Posterior cingulate gyrus (tissue), 11 donors: ENCODE results near the gene CDK5RAP2.
"Not testable (repeated sequence)": the region's sequence is repeated elsewhere in the genome, so short reads cannot be mapped to it uniquely, and the experiment has no call there.

Experiments
- DNase-seq, 10 donors: peaks; one replicate each; pipeline versions ENCODE4 v3.0.0 to v3.0.0-alpha.2; 2020 to 2021; ENCODE audit warnings: mixed read lengths in 3 of 10
- intact Hi-C: fragments of 100-400 bp; cut with DNase I; formaldehyde crosslinking; loops from one replicate; pipeline ENCODE4 v1.15.1; 2023

Gene CDK5RAP2

DNA sequence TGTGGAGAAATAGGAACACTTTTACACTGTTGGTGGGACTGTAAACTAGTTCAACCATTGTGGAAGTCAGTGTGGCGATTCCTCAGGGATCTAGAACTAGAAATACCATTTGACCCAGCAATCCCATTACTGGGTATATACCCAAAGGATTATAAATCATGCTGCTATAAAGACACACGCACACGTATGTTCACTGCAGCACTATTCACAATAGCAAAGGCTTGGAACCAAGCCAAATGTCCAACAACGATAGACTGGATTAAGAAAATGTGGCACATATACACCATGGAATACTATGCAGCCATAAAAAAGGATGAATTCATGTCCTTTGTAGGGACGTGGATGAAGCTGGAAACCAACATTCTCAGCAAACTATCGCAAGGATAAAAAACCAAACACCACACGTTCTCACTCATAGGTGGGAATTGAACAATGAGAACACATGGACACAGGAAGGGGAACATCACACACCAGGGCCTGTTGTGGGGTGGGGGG is 27.7 kb downstream of the CDK5RAP2 start:
- DNase-seq, intact Hi-C loops: not testable (repeated sequence)

DNA sequence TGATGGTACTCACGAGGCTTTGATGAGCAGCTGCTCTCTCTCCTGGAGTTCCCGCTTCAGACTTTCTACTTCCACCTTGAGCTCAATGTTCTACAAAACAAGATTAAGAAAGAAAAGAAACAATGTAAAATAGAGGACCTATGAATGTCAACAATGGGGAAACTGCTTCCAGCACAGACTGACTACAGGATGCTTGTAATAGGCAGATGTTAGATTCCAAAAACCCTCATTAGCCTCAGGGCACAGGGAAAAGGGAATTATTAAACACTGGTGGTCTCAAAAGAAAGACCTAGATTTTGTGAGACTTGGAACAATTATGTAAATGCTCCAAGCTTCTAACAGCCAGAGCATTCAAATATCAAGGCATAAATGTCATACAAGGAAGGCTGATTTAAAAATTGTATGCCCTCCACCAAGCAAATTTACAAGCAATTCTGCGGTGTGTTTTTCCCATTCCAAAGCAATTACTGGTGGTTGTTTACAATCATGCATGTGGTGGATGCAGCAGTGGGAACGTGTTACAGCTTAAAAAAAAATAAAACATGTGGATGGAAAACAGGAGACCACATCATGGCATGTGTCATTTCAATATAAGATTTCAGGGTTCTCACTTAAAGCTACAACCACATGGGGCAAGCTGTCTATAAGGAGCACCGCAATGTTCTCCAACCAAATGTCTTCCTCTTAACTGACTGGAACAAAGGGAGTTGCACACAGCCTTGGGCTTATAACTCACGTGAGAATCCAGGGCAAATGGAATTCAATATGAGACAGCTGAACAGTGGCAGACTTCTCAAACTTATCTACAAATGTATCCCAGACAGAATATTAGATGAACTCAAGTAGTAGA is 34.0 kb downstream of the CDK5RAP2 start:
- DNase-seq, result no peak
- intact Hi-C loops, result no loop called here

DNA sequence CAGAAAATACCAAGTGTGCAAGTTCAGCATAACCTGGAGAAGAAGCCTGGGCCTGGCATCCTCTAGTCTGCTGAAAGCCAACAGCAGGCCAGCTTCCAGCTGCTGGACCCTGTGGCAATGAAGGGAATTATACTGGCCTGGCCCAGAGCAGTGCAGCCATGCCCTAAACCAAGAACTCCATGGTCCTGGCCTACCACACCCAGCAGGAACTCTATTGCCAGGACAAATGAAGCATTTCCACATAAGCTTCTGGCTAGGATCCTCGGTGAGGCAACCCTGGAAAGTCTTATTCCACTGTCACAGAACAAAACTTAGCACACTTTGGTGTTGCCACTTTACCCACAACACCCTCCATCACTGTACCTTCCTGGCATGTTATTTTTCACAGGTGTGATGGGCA is 35.5 kb downstream of the CDK5RAP2 start:
- intact Hi-C loops, result no loop called here
- DNase-seq, result no peak

DNA sequence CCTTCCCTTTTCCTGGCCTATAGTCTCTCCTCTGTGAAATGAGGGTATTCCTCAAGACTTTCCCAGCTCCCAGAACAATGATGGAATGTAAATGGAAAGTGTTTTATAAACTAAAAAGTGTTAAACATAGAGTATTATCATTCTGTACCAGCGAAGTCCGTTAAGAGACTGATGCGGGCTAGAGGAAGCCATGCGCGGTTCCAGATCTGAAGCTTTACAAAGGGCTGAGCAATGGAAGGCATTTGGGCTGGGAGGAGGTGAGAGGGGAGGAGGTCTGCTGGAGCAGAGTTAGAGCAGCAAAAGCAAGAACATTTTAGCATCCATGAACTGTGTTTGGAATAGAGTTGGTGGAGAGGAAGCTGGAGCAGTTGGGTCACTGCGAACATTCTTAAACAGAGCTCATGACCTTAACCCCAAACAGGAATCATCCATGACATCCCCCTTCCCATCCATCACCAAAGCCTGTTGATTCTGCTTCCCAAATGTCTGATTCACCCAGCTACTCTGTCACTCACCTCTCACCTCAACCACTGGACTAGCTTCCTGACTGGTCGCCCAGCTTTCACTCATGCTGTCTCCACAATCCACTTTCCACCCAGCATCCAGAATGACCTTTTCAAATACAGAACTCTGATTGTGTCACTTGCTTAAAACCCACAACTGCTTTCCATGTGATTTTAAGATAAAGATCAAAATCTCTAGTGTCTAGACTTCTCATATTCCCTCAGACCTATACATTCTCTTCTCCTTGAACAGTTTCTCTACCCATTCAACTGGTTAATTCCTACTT is 37.1 kb downstream of the CDK5RAP2 start:
- intact Hi-C loops, result no loop called here
- DNase-seq, result no peak

DNA sequence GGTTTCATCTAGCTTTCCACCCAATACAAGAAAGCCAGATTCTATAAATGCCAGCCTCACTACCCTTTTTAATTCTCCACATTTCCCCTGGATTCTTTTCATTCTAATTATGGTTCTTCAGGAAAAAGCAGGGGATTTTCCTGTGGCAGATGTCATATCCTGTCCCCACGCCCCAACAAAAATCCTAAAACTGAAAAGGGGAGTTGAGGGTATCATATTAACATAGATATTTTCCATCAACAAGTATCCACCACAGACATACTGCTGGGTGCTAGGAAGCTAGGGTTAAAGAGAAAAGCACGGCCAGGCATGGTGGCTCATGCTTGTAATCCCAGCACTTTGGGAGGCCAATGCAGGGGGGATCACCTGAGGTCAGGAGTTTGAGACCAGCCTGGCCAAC is 38.0 kb downstream of the CDK5RAP2 start:
- intact Hi-C loops, result no loop called here

DNA sequence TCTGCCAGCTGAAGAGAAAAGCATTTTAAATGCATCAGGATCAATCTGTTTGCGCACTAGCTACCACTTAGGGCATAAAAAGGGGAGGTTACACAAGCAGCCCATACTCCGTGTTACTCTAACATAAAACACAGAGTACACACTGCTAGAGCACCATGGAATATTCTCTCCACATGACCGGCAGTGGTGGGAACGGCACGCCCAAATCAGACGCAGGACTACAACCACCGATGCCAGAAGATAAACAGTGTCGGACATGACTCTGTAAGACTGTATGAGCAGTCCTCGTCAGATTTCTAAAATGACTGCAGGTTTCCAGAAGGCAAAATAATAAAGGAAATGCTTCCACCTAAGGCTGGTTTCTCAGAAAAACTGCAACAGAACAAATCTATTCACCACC is 40.0 kb downstream of the CDK5RAP2 start:
- intact Hi-C loops, result no loop called here
- no peak for DNase-seq

More for the DNA sequence above, 38.0 kb downstream of the CDK5RAP2 start:
- no peak for DNase-seq

DNA sequence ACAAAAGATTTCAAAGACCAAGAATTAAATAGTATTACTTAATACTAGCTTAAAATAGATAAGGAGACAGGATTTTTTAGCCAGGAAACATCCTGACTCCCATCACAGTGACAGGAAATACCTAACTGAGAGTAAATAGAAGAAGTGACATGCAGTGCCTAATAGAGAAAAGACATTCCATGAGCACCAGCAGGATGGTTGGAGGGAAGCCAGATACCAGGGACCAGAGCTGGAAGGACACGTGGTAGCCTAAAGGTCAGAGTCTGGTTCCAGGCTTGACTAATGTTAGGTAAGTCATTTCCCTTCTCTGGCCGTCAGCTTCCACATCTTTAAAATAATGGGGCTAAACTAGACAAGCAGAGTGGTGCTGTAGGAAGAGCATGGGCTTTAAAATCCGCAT is 41.6 kb downstream of the CDK5RAP2 start:
- intact Hi-C loops, result no loop called here
- no peak for DNase-seq

DNA sequence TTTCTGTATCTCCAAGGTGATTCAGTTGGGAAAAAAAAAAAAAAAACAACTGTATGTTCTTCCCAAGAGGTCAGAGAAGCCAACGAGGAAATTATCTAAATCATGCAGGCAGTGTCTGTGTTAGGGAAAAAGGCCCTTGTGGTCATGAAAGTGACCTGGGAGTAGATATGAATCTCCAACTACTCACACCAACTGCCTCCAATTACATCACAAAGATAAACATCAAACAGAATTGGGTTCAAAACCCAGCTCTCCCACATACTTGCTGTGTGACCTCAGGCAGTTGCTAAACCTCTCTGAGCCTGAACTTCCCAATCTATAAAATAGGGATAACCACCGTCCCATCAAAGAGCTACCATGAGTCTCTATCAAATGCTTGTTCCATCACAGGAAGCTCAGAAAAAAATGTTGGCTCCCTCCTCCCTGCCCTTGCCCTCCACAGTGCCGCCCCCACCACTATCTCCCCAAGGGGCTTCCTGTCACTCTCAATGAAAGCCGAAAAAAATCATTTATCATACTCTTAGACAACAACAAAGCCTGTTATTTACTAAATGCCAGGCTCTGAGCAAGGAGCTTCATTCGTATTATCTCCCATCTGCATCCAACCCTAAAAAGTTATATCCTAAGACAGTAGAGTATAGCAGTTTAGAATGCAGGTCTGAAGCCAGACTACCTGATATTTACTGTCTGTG is 42.9 kb downstream of the CDK5RAP2 start:
- no peak for DNase-seq
- intact Hi-C loops, result no loop called here

DNA sequence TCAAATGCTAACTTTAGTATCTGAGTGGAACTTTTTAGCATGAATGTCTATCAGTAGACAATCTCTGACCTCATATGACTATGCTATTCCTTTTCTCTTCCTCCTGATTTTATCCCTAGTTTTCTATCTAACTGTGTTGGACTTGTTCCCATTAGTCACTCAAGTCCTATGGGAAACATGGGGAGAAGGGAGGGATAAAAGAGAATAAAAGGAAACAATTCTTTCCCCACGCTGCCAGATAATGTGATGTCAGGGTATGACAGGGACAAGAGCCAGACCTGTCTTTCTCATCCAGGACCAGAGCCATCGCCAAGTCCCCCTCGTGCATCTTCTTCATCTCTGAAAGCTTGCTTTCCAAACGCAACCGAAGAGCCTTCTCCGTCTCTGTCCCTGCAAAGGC is 43.9 kb downstream of the CDK5RAP2 start:
- intact Hi-C loops, result no loop called here
- no peak for DNase-seq

DNA sequence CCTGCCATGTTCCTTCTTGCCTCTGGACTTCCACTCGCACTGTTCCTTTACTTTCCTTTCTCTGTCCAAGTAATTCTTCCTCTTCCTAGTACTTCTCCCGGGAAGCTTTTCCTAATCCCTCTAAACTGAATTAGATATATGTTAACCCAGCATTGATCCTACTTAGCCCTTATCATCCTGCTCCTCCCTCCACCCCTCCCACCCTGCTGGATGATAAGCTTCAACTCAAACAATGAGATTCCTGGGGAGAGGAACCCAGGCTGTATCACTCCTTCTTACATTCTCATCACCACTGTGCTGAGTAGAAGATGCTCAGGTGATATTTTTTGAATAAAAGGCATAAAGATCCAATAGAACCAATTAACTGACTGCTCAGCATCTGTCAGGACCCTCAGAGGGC is 45.7 kb downstream of the CDK5RAP2 start:
- no peak for DNase-seq
- intact Hi-C loops, result no loop called here

DNA sequence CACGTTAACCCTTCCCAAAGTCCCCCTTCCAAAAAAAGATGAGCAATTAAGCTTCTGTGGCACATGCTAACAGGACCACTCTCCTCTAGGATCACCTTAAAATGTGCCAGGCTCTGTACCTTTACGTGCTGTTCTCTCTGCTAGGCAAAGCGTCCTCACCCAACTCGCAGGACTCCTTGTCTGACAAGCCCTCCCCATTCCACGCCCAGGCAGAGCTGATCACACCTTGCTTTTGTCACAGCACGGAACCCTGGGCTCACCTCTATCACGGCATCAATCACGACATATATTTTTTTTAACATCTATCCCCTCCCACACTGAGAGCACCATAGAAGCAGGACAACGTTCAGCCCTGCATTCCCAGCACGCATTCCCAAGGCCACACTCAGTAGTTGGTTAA is 47.1 kb downstream of the CDK5RAP2 start:
- no peak for DNase-seq
- intact Hi-C loops, result no loop called here

DNA sequence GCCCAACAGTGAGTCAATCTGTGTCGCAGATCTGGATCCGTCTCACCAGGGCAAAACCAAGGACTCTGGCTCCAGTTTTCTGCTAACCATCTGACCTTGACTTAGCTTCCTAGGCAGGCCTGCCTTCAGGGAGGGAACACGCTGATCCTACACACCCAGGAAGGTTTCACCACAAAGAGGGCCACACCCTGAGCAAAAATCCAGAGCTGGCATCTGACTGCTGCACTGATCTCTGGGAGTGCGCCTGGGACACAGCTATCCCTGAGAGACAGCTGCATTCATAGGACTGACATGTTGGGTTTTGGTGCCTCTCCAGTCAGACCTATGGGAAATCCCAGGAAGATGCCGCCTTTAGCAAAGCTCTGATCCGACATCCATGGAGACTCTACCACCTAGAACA is 47.5 kb downstream of the CDK5RAP2 start:
- intact Hi-C loops, result no loop called here
- DNase-seq, result no peak

DNA sequence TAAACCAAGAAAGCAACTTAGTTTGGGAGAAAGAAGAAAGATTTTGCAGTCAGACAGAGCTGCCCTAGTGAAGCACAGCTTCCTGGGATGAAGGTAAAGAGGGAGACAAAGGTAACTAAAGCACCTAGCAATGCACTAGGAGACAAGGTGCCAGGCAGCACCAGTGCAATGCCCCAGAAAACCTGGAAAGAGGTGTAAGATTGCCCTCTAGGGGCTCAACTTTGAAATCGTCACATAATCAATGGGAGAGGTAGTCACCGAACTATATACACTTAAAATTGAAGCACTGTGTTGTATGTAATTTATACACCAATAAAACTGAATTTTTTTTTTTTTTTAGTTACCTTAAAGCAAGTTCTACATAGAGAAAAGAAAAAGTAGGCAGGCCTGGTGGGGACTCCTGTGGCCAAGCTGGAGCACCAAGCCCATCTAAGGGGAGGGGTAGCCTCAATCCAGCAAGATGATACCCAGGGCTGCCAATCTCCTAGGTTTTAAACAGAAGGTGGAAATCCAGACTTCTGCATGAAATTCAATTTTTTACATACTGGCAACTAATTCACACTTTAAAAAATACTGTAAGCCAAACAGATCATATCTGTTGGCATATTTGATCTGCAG is 48.2 kb downstream of the CDK5RAP2 start:
- intact Hi-C loops, result no loop called here

DNA sequence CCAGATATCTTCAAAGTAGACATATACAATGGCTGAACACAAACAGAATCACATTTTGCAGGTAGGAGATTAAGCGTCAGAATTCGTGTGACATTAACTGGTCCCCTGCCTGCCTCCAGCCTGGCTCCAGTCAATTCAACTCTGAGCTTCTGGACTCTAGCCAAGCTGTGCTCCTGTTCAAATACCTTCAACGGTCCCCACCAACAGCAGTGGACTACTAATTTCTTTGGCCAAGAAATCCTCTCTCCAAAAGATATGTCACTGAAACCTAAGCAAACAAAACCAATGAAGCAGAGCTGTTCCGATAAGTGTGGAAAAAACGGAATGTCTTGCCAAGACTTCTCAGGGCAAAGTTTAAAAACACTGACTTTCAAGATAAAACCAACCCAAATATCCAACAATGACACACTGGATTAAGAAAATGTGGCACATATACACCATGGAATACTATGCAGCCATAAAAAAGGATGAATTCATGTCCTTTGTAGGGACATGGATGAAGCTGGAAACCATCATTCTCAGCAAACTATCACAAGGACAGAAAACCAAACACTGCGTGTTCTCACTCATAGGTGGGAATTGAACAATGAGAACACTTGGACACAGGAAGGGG is 49.6 kb downstream of the CDK5RAP2 start:
- intact Hi-C loops, DNase-seq: not testable (repeated sequence)

More for the DNA sequence above, 48.2 kb downstream of the CDK5RAP2 start:
- DNase-seq, result peak in 1 of 10 donors; percentile 81

DNA sequence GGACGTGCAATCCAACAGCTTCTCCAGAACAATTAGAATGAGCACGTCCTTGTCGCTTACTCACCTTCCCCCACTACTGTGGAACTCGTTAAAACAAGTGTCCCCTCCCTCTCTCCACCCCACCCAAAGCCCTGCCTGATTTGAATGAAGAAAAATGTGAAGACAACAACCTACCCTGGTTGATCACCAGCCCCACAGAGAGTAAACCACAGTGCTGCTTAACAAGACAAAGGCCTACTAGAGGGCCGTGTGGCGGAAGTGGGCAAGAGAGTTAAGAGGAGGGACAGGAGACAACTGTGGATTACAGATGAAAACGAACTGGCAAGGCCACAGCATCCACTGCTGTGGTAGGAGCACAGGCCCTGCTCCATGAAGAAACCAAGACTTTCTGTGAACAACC is 51.1 kb downstream of the CDK5RAP2 start:
- no peak for DNase-seq
- intact Hi-C loops, result no loop called here

DNA sequence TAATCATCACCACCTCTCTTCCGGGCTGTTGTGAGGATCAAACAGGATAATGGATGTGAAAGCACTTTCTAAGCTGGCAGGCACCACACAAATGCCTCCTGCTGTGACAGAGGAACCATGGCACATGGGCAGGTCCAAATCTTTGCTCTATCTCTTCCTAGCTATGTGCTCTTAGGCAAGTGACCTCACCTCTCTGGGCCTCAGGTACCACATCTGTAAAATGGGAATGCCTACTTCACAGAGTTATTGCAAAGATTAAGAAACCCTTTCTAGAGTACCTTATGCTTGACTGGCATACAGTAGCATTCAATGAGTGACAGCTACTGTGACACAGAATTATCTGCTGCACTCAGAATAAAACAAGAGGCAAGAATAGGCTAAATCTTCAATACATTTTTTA is 51.6 kb downstream of the CDK5RAP2 start:
- no peak for DNase-seq
- intact Hi-C loops, result no loop called here

DNA sequence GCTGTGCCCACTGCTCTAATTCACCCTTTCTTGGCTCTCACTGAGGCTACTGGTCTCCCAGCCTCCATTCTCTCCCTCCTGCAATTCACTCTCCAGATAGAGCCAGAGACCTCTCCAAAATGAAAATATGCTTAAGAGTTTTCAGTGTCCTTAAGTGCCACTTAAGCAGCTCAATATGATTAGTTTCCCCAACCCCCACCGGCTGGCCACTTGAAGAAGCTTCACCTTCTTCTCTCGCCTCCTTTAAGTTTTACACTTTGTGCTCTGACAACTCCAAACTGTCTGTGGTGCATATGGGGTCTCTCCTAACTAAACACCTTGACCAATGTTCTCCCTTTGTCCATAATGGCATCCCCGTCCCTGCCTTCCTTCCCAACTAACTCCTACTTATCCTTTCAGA is 53.4 kb downstream of the CDK5RAP2 start:
- DNase-seq, result no peak
- intact Hi-C loops, result no loop called here

DNA sequence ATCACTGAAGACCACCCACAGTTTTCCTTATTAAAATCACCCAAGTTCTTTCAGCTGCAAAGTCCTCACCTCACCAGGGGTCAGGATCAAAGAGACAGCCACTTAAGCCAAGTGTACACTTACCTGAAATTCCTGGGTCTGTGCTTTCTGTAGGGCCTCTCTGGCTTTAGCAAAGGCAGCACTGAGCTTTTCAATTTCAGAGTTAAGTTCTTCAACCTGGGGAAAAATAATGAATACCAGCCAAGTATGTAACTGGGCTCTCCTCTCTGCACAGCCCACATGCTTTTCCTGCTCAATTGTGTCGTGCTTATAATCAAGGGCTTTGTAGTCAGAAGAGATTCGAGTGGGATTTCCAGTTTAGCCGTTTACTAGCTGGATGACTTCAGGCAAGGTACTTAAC is 55.1 kb downstream of the CDK5RAP2 start:
- DNase-seq, result no peak

DNA sequence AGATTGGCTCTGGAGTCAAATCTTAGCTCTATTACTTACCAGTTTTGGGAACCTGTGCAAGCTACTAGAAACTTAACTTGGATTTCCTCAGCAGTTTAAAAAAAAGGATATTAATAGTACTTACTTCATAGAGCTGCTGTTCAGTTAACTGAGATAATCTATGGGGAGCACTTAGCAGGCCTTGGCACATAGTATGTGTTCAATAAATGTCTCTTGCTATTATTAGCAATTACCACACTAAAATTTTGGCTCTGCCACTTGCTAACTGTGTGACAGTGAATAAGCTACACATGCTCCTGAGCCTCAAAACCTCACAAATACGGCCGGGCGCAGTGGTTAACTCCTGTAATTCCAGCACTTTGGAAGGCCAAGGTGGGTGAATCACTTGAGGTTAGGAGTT is 55.9 kb downstream of the CDK5RAP2 start:
- intact Hi-C loops, result no loop called here
- DNase-seq, result no peak

More for the DNA sequence above, 55.1 kb downstream of the CDK5RAP2 start:
- intact Hi-C loops, result no loop called here

DNA sequence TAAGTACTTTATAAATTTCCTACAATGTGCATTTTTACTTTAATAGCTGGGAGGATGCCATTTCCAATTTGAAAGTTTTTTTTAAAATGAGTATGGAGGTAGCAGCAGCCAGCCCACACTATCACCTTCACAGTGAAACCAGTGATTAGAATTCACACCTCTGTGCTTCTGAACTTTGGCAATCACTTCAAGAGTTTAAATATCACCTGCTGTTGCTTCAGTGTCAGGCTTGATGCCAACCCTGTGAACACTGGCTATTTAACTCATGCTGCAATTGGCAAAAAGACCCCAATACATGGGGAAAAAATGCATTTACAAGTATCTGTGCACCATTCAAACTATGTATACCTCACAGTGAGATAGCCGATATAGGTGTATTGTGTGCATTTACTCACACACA is 57.4 kb downstream of the CDK5RAP2 start:
- no peak for DNase-seq
- intact Hi-C loops, result no loop called here
